Skeletal muscle tissue (tissue), 4 donors: Measurements from ENCODE around the gene ALG14. TPM values are rescaled to one million over a fixed set of nuclear protein-coding genes. Genes with fewer than 3 reads are reported as not detected.

Experiments
- H3K27ac ChIP-seq: one replicate; pipeline ENCODE4 v1.7.0; 2013; ENCODE audit warnings: mild to moderate bottlenecking, low read depth, low read length, inconsistent platforms
- H3K27me3 ChIP-seq, 3 donors: one replicate each; pipeline ENCODE4 v1.7.0; 2013; ENCODE audit warnings: low read length in 3 of 3; ENCODE audit not compliant: control insufficient read depth in 3 of 3, insufficient read depth in 3 of 3
- H3K36me3 ChIP-seq, 3 donors: one replicate each; pipeline ENCODE4 v1.7.0; 2013; ENCODE audit warnings: low read length in 3 of 3; ENCODE audit not compliant: control insufficient read depth in 3 of 3, insufficient read depth in 3 of 3
- H3K4me1 ChIP-seq, 3 donors: one replicate each; pipeline ENCODE4 v1.7.0; 2013; ENCODE audit warnings: low read length in 3 of 3, mild to moderate bottlenecking in 3 of 3; ENCODE audit not compliant: control insufficient read depth in 3 of 3, insufficient read depth in 3 of 3
- H3K4me3 ChIP-seq, 3 donors: one replicate each; pipeline ENCODE4 v1.7.0; 2013; ENCODE audit warnings: low read length in 3 of 3
- H3K9ac ChIP-seq, 3 donors: one replicate each; pipeline ENCODE4 v1.7.0; 2013; ENCODE audit warnings: low read length in 3 of 3, mild to moderate bottlenecking in 3 of 3, moderate library complexity in 2 of 3, low read depth in 1 of 3
- H3K9me3 ChIP-seq, 3 donors: one replicate each; pipeline ENCODE4 v1.7.0; 2013; ENCODE audit warnings: low read length in 3 of 3; ENCODE audit not compliant: control insufficient read depth in 3 of 3
- total RNA-seq: library from RNA; depleted of rRNA; stranded (reverse); fragments of >200 nt; gene quantifications from one replicate; pipeline ENCODE4 v1.2.3, GENCODE V29; 2014
- donor health status: Osteomylitis.

The ALG14 gene
- total RNA-seq, 1 donor from 2014 or later, result 1.0 TPM

- Histone ChIP-seq H3K27ac (no peak overlapping the region), H3K4me3 (no peak overlapping the region), H3K9ac (no peak overlapping the region), H3K9me3 (no peaks in the 10 kb centered on the region), H3K36me3 (no peaks in the 10 kb centered on the region), H3K27me3 (no peaks in the 10 kb centered on the region), H3K4me1 (peaks cover 0 to 3% (median 2%) of the 10 kb centered on the region in 3 donors)
Measured at GRCh38 chr1:95015076-95015475, 57.7 kb downstream of the ALG14 start.

GRCh38 chr1:95013950-95014574 is 58.7 kb downstream of the ALG14 start:
- Histone ChIP-seq H3K27ac (no peak overlapping the region), H3K4me3 (no peak overlapping the region), H3K4me1 (peaks cover 0 to 3% (median 2%) of the 10 kb centered on the region in 3 donors), H3K36me3 (no peaks in the 10 kb centered on the region), H3K9ac (no peak overlapping the region), H3K9me3 (no peaks in the 10 kb centered on the region), H3K27me3 (no peaks in the 10 kb centered on the region)

GRCh38 chr1:95012389-95012788 is 60.4 kb downstream of the ALG14 start:
- H3K27ac ChIP-seq, result no peak overlapping the region
- peaks cover 0 to 3% (median 2%) of the 10 kb centered on the region in 3 donors for H3K4me1 ChIP-seq
- no peak overlapping the region for H3K9ac ChIP-seq
- H3K27me3 ChIP-seq, result no peaks in the 10 kb centered on the region
- no peak overlapping the region for H3K4me3 ChIP-seq
- H3K36me3 ChIP-seq, result no peaks in the 10 kb centered on the region
- no peaks in the 10 kb centered on the region for H3K9me3 ChIP-seq

- no peaks in the 10 kb centered on the region for H3K9me3 ChIP-seq
- no peaks in the 10 kb centered on the region for H3K36me3 ChIP-seq
- no peak overlapping the region for H3K27ac ChIP-seq
- H3K4me1 ChIP-seq, result peaks cover 0 to 3% (median 2%) of the 10 kb centered on the region in 3 donors
- H3K27me3 ChIP-seq, result no peaks in the 10 kb centered on the region
- H3K4me3 ChIP-seq, result no peak overlapping the region
- no peak overlapping the region for H3K9ac ChIP-seq
Measured at GRCh38 chr1:95010158-95010557, 62.6 kb downstream of the ALG14 start.

GRCh38 chr1:95007687-95008086 is 65.1 kb downstream of the ALG14 start:
- no peaks in the 10 kb centered on the region for H3K36me3 ChIP-seq

GRCh38 chr1:95006681-95007080 is 66.1 kb downstream of the ALG14 start:
- Histone ChIP-seq H3K9me3 (no peaks in the 10 kb centered on the region), H3K4me3 (no peak overlapping the region), H3K36me3 (no peaks in the 10 kb centered on the region), H3K27me3 (no peaks in the 10 kb centered on the region), H3K9ac (no peak overlapping the region), H3K4me1 (peaks cover 0 to 7% (median 0%) of the 10 kb centered on the region in 3 donors), H3K27ac (no peak overlapping the region)

More at GRCh38 chr1:95007687-95008086, 65.1 kb downstream of the ALG14 start:
- Histone ChIP-seq H3K27me3 (no peaks in the 10 kb centered on the region), H3K27ac (no peak overlapping the region), H3K9me3 (no peaks in the 10 kb centered on the region), H3K4me1 (peaks cover 0 to 4% (median 0%) of the 10 kb centered on the region in 3 donors), H3K9ac (no peak overlapping the region), H3K4me3 (no peak overlapping the region)

- Histone ChIP-seq H3K27me3 (no peaks in the 10 kb centered on the region), H3K27ac (no peak overlapping the region), H3K9ac (no peak overlapping the region), H3K9me3 (no peaks in the 10 kb centered on the region), H3K36me3 (no peaks in the 10 kb centered on the region), H3K4me3 (no peak overlapping the region), H3K4me1 (peaks cover 0 to 7% (median 0%) of the 10 kb centered on the region in 3 donors)
Measured at GRCh38 chr1:95005584-95005983, 67.2 kb downstream of the ALG14 start.

- no peaks in the 10 kb centered on the region for H3K27me3 ChIP-seq
- H3K9ac ChIP-seq, result no peak overlapping the region
- no peak overlapping the region for H3K27ac ChIP-seq
- H3K9me3 ChIP-seq, result no peaks in the 10 kb centered on the region
- H3K36me3 ChIP-seq, result no peaks in the 10 kb centered on the region
- peaks cover 0 to 10% (median 0%) of the 10 kb centered on the region in 3 donors for H3K4me1 ChIP-seq
- H3K4me3 ChIP-seq, result no peak overlapping the region
Measured at GRCh38 chr1:95004013-95004412, 68.7 kb downstream of the ALG14 start.

GRCh38 chr1:95003433-95003738 is 69.4 kb downstream of the ALG14 start:
- H3K4me1 ChIP-seq, result peaks cover 0 to 10% (median 0%) of the 10 kb centered on the region in 3 donors
- H3K27ac ChIP-seq, result no peak overlapping the region
- H3K9me3 ChIP-seq, result no peaks in the 10 kb centered on the region
- no peak overlapping the region for H3K4me3 ChIP-seq
- no peaks in the 10 kb centered on the region for H3K27me3 ChIP-seq
- H3K9ac ChIP-seq, result no peak overlapping the region
- no peaks in the 10 kb centered on the region for H3K36me3 ChIP-seq

- no peaks in the 10 kb centered on the region for H3K36me3 ChIP-seq
- H3K4me1 ChIP-seq, result peaks cover 0 to 10% (median 0%) of the 10 kb centered on the region in 3 donors
- H3K9me3 ChIP-seq, result no peaks in the 10 kb centered on the region
- H3K4me3 ChIP-seq, result no peak overlapping the region
- H3K9ac ChIP-seq, result no peak overlapping the region
- H3K27me3 ChIP-seq, result no peaks in the 10 kb centered on the region
- H3K27ac ChIP-seq, result peak overlapping the region; percentile 11
Measured at GRCh38 chr1:95002540-95003432, 70.0 kb downstream of the ALG14 start.
